HepG2 (cell line): ENCODE results near the gene CST3. TPM values are rescaled to one million over a fixed set of nuclear protein-coding genes. Genes with fewer than 3 reads are reported as not detected.

ENCODE experiments used
- ARNTL ChIP-seq: sonication (generic); formaldehyde crosslinking; IDR thresholded peaks from 2 replicates; pipeline ENCODE4 v1.4.0; 2020; ENCODE audit warnings: mild to moderate bottlenecking, missing genetic modification reagents
- HDAC6 ChIP-seq: fragments of 200-600 bp; sonication (generic); IDR thresholded peaks from 2 replicates; pipeline ENCODE4 v1.7.0; 2017; ENCODE audit warnings: mild to moderate bottlenecking, antibody characterized with exemption, low read length, low read depth
- KDM5A ChIP-seq: fragments of 200-600 bp; sonication (generic); IDR thresholded peaks from 2 replicates; pipeline ENCODE4 v1.7.0; 2018; ENCODE audit warnings: antibody characterized with exemption, mild to moderate bottlenecking, low read length, borderline replicate concordance
- MEF2D ChIP-seq: sonication (generic); formaldehyde crosslinking; IDR thresholded peaks from 2 replicates; pipeline ENCODE4 v1.5.1; 2020; ENCODE audit warnings: mild to moderate bottlenecking, missing genetic modification reagents
- NR0B2 ChIP-seq: sonication (generic); formaldehyde crosslinking; IDR thresholded peaks from 2 replicates; pipeline ENCODE4 v1.4.0; 2020; ENCODE audit warnings: mild to moderate bottlenecking, missing genetic modification reagents
- PPARG ChIP-seq: conservative IDR thresholded peaks from 2 replicates; pipeline ENCODE4 v1.6.1; 2016; ENCODE audit warnings: missing biosample characterization, missing genetic modification reagents
- SMARCC2 ChIP-seq: fragments of 450-650 bp; IDR thresholded peaks from 2 replicates; pipeline ENCODE4 v1.6.1; 2017; ENCODE audit warnings: antibody characterized with exemption, mild to moderate bottlenecking
- ZFP91 ChIP-seq: sonication (generic); formaldehyde crosslinking; IDR thresholded peaks from 2 replicates; pipeline ENCODE4 v1.9.0; 2022; ENCODE audit warnings: missing genetic modification reagents, mild to moderate bottlenecking, borderline replicate concordance
- ZFX ChIP-seq: sonication (generic); formaldehyde crosslinking; IDR thresholded peaks from 2 replicates; pipeline ENCODE4 v1.4.0; 2020; ENCODE audit warnings: mild to moderate bottlenecking, low read depth, missing genetic modification reagents, moderate library complexity
- ZIK1 ChIP-seq: sonication (generic); formaldehyde crosslinking; IDR thresholded peaks from 2 replicates; pipeline ENCODE4 v1.5.0; 2020; ENCODE audit warnings: mild to moderate bottlenecking, low read depth, missing genetic modification reagents, borderline replicate concordance
- ZNF3 ChIP-seq: IDR thresholded peaks from 2 replicates; pipeline ENCODE4 v1.7.0; 2017; ENCODE audit warnings: inconsistent platforms
- ZUFSP ChIP-seq: sonication (generic); formaldehyde crosslinking; IDR thresholded peaks from 2 replicates; pipeline ENCODE4 v1.9.0; 2021; ENCODE audit warnings: missing genetic modification reagents, mild to moderate bottlenecking, borderline replicate concordance
- polyA plus RNA-seq, 8 experiments: library from polyadenylated mRNA; depleted of rRNA in 3 of 8; stranded (reverse) in 7 of 8; unstranded in 1 of 8; fragments of >200 nt; fragmentation: Illumina TruSeq in 4 of 8; extraction: Trizol in 4 of 8; gene quantifications; 2 replicates each; pipeline versions ENCODE4 v1.2.1 to v1.2.3, GENCODE V29; 2011 to 2016; ENCODE audit warnings: low read depth in 4 of 8, missing spikeins in 1 of 8, mixed read lengths in 1 of 8; ENCODE audit not compliant: insufficient read depth in 1 of 8
- total RNA-seq, 5 experiments: library from RNA; depleted of rRNA; stranded (reverse); fragments of >200 nt; fragmentation: Illumina TruSeq; extraction: Trizol; gene quantifications; 2 replicates each; pipeline ENCODE4 v1.2.3, GENCODE V29; 2016; ENCODE audit warnings: low read depth in 1 of 5
- TF ChIP-seq, protein P1 (sequence below): sonication (generic); formaldehyde crosslinking; IDR thresholded peaks from 2 replicates; pipeline ENCODE4 v1.8.1; 2023; ENCODE audit warnings: mild to moderate bottlenecking, inconsistent platforms, moderate library complexity, missing genetic modification reagents, borderline replicate concordance
- TF ChIP-seq, protein P2 (sequence below): sonication (generic); formaldehyde crosslinking; IDR thresholded peaks from 2 replicates; pipeline ENCODE4 v1.4.0; 2020; ENCODE audit warnings: mild to moderate bottlenecking, missing genetic modification reagents

CST3 gene
- total and polyA plus RNA-seq, 2 of the 13 experiments (the other 11 are each of a cell fraction or from before 2014, with no cell fraction given) = 690 to 1,005 TPM

- TF ChIP-seq ZUFSP (CRISPR knock-in tag) (no peak), ZIK1 (CRISPR knock-in tag) (0 out of 2 replicates have a peak, but pooled peaks have one; percentile 10), NR0B2 (CRISPR knock-in tag) (no peak; the same call in none of the 2 replicates), ZNF3 (CRISPR knock-in tag) (no peak), HDAC6 (no peak), MEF2D (CRISPR knock-in tag) (peak; percentile 61), PPARG (CRISPR knock-in tag) (no peak; the same call in 1 of the 2 replicates), KDM5A (no peak), SMARCC2 (no peak), ARNTL (CRISPR knock-in tag) (no peak; the same call in 1 of the 2 replicates), ZFP91 (CRISPR knock-in tag) (peak; percentile 67; the same call in 1 of the 2 replicates), ZFX (CRISPR knock-in tag) (peak; percentile 68)
- TF ChIP-seq, protein P1, sequence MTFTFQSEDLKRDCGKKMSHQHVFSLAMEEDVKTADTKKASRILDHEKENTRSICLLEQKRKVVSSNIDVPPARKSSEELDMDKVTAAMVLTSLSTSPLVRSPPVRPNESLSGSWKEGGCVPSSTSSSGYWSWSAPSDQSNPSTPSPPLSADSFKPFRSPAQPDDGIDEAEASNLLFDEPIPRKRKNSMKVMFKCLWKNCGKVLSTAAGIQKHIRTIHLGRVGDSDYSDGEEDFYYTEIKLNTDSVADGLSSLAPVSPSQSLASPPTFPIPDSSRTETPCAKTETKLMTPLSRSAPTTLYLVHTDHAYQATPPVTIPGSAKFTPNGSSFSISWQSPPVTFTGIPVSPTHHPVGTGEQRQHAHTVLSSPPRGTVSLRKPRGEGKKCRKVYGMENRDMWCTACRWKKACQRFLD (CRISPR knock-in tag) = 0 out of 2 replicates have a peak, but pooled peaks have one; percentile 62
- TF ChIP-seq, protein P2, sequence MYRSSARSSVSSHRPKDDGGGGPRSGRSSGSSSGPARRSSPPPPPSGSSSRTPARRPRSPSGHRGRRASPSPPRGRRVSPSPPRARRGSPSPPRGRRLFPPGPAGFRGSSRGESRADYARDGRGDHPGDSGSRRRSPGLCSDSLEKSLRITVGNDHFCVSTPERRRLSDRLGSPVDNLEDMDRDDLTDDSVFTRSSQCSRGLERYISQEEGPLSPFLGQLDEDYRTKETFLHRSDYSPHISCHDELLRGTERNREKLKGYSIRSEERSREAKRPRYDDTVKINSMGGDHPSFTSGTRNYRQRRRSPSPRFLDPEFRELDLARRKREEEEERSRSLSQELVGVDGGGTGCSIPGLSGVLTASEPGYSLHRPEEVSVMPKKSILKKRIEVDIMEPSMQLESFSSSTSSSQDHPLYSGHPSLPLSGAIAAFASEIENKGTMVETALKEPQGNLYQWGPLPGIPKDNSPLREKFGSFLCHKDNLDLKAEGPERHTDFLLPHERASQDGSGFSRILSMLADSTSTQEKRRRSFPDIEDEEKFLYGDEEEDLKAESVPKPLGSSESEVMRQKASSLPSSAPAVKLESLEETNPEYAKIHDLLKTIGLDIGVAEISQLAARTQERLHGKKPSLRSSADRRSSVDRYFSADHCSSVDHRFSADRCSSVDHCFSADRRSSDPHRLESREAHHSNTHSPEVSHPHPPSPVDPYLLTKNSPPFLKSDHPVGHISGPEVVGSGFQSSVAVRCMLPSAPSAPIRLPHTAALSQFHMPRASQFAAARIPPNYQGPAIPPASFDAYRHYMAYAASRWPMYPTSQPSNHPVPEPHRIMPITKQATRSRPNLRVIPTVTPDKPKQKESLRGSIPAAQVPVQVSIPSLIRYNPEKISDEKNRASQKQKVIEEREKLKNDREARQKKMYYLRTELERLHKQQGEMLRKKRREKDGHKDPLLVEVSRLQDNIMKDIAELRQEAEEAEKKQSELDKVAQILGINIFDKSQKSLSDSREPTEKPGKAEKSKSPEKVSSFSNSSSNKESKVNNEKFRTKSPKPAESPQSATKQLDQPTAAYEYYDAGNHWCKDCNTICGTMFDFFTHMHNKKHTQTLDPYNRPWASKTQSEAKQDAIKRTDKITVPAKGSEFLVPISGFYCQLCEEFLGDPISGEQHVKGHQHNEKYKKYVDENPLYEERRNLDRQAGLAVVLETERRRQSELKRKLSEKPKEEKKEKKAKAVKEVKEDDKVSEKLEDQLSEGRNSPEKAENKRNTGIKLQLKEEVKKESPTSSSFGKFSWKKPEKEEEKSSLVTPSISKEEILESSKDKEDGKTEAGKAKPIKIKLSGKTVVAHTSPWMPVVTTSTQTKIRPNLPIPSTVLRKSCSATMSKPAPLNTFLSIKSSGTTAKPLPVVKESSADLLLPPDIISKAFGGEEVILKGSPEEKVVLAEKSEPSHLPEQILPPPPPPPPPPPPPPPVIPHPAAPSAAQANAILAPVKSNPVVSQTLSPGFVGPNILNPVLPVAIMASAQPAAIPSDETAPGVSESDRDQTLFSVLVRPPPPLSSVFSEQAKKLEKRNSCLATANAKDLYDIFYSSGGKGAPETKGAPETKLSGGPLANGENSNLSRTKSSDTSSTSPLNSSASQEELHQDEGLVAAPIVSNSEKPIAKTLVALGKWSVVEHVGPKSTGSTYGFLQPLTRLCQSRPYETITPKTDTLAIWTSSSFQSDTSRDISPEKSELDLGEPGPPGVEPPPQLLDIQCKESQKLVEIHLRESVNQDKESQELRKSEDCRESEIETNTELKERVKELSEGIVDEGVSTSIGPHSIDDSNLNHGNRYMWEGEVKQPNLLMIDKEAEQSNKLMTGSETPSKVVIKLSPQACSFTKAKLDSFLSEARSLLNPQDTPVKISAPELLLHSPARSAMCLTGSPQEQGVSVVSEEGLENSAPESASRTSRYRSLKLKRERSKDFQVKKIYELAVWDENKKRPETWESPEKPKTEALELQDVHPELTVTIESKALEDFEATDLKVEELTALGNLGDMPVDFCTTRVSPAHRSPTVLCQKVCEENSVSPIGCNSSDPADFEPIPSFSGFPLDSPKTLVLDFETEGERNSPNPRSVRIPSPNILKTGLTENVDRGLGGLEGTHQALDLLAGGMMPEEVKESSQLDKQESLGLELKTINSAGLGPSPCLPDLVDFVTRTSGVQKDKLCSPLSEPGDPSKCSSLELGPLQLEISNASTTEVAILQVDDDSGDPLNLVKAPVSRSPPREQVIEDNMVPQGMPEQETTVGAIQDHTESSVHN = no peak
These were observed 51.7 kb downstream of the CST3 start (continued) for GRCh38 chr20:23585808-23586734.
